HG03159 (cell line): ENCODE data around the gene MIEF2.

Experiments used
- ATAC-seq: cut with Tn5 transposase; IDR thresholded peaks from one replicate; pipeline ENCODE4 v1.9.1; 2021; ENCODE audit warnings: mild to moderate bottlenecking, moderate library complexity; ENCODE audit not compliant: unreplicated experiment

The MIEF2 gene

DNA sequence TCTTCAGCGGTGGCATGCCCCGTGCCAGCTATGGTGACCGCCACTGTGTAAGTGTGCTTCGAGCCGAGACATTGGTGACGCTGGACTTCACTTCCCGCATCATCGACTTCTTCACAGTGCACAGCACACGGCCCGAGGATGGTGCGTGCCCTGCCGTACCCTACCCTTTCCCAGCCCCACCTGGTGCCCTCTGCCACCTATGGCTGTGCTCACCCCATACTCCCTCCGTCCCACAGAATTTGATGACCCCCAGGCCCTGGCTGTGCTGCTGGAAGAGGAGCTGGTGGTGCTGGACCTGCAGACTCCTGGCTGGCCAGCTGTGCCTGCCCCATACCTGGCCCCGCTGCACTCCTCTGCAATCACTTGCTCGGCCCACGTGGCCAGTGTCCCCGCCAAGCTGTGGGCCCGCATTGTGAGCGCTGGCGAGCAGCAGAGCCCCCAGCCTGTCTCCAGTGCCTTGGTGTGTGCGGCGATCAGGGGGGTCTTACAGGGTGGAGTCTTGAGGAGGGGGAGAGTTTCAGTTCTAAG, 25.5 kb upstream of the MIEF2 start:
- ATAC-seq: no peak

- no peak for ATAC-seq
These were observed 24.7 kb upstream of the MIEF2 start for GRCh38 chr17:18235743-18236256.

- ATAC-seq: no peak
These were observed 24.0 kb upstream of the MIEF2 start for GRCh38 chr17:18236494-18236893.

GRCh38 chr17:18237461-18237860, 23.0 kb upstream of the MIEF2 start:
- ATAC-seq: no peak

DNA sequence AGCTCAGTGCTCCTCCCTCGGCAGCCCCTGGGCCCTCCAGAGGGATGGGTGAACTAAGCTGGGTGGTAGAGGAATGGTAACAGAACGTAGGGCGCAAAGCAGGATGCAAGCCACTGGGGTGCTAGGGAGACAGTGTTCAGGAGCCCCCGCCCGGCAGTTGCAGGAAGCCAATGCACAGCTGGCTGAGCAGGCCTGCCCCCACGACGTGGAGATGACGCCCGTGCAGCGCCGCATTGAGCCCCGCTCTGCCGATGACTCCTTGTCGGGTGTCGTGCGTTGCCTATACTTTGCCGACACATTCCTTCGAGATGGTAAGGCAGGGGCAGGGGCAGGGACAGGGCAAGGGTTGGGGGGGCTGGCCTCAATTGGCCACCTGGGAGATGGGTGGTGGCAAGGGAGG, 22.2 kb upstream of the MIEF2 start:
- ATAC-seq: no peak

DNA sequence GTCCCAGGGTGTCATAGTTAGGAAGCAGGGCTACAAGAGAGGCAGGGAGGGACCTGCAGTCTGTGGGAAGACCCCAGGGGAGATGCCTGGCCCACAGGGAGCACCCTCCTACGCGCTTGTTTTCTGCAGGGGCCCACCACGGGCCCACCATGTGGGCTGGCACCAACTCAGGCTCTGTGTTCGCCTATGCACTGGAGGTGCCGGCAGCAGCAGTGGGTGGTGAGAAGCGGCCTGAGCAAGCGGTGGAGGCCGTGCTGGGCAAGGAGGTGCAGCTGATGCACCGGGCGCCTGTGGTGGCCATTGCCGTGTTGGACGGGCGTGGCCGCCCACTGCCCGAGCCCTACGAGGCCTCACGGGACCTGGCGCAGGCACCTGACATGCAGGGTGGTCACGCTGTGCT, 20.0 kb upstream of the MIEF2 start:
- ATAC-seq: no peak

DNA sequence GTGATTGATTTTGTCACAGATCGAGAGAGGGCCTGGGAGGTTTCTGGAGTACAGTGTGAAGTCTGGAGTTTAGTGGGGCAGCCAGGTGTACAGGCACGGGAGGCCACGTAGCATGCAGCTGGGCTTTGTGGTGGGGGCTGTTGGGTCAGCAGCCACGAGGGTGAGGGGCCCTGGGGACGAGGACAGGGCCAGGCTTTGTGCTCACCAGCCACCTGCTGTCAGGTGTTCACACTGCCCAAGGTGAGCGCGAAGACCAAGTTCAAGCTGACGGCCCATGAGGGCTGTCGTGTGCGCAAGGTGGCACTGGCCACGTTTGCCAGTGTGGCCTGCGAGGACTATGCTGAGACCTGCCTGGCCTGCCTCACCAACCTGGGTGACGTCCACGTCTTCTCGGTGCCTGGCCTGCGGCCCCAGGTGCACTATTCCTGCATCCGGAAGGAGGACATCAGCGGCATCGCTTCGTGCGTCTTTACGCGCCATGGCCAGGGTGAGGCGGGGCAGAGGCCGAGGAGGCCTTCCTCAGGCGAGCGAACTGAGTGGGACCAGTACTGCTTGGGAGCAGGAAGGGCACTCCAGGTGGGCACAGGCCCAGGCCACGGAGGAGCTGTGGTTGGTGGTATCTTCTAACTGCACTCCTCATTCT, 19.1 kb upstream of the MIEF2 start:
- no peak for ATAC-seq

DNA sequence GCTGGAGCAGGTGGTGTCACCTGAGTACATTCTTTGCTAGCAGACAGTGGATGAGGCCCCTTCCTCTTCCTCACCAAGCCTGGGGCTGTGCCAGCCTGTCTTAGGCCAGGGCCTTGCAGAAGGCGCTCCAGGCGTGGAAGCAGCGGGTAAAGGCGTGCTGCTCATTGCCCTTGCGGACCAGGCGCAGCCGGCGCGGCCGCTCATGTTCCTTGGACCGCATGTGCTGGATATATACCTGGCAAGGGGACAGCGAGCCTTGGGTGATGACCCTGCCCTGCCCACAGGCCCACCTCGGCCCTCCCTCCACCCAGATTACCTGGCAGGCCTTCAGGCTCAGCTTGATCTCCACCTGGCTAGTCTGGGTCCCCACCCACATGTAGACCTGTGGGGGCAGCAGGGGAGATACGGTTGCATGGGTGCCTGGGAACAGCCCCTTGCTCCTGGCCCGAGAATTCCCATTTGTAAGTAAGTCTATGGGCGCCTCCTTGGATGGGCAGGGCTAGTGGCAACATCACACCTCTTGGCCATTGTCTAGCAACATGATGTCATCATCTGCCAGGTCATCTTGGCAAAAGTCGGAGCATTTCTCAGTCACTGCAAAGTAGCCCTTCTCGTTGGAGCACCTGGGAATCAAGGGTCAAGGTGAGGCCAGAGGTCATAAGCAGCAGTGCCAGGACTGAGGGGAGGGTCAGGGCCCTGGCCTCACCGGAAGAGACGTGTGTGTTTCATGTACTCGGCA, 15.3 kb upstream of the MIEF2 start:
- ATAC-seq: no peak

DNA sequence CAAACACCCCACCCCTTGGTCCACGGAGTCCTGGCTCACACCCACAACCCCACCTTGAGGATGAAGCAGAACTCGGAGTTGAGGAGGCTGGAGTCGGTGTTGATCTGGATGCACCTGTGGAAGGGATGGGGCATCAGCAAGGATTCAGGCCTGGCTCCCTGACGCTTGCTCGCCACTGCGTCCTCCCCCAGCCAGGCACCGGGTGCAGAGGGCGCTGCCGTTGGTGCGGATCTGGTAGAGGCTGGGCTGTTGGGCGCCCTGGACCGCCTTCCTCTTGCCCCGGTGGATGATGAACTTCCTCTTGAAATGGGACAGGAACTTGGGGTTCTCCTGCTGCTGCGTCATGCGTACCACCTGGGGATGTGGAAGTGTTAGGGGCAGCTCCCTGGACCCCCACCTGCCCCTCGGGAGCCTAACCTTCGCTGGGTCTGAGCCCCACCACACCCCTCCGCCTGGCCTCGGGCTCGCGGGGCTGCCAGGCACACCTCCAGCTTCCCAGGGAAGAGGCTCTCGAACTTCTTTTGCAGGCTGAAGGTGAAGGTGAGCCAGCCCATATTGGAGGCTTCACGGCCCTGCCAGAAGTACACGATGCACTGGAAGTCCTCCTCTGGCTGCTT, 14.2 kb upstream of the MIEF2 start:
- no peak for ATAC-seq

DNA sequence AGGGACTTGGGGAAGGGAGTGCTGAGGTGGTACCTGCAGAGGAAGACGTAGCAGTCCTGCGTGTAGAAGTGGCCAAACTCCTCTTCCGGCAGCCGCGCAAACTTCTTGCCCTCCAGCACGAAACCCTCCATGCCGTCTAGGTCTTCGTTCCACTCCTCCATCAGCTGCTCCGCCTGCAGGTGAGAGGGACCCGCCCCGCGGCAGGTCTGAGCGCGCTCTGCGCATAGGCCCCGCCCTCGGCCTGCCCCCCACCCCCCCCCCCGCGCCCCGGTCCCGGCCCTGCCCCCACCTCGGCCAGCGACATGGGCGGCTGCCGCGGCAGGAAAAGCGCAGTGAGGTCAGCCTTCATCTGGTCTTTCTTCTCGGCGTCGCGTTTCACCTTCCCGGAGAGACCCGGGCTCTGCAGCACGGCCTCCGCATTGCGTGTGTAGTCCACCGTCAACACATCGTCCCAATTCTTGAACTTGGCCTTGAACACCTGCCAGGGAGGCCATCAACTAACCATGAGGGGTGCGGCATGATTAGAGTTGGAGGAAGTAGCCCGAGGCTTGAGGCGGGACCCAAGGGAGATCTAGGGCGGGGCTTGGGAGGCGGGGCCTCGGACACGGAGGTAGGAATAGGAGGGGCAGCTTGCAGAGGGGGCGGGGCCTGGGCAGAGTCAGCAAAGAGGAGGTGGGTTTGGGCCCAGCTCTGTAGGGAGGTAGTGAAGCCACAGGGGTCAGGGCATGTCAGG, 13.4 kb upstream of the MIEF2 start:
- no peak for ATAC-seq

GRCh38 chr17:18247613-18248001, 12.9 kb upstream of the MIEF2 start:
- ATAC-seq: no peak

GRCh38 chr17:18248300-18248731, 12.1 kb upstream of the MIEF2 start:
- ATAC-seq: no peak

- ATAC-seq: no peak
These were observed 11.7 kb upstream of the MIEF2 start for GRCh38 chr17:18248811-18249210.

DNA sequence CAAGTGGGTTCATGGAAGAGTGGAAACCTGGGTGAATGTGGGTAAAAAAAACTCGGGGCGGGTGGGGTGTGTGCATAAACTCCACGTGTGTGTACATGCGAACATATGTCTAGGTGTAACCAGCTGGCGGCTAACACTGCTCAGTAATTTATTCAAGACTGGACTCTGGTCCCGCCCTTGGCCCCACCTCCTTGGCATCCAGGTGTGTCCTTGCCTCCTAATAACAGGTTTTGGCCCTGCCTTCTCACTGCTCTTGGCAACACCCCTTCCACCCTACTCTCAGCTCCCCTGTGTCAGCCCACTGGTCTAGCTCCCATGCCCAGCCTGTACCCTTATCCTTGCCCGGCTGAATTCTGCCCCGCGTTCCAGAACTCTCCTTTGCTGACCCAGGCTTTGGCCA, 10.2 kb upstream of the MIEF2 start:
- no peak for ATAC-seq

- ATAC-seq: no peak
These were observed 9.8 kb upstream of the MIEF2 start for GRCh38 chr17:18250708-18251107.

- no peak for ATAC-seq
These were observed 9.3 kb upstream of the MIEF2 start for GRCh38 chr17:18251204-18251603.

DNA sequence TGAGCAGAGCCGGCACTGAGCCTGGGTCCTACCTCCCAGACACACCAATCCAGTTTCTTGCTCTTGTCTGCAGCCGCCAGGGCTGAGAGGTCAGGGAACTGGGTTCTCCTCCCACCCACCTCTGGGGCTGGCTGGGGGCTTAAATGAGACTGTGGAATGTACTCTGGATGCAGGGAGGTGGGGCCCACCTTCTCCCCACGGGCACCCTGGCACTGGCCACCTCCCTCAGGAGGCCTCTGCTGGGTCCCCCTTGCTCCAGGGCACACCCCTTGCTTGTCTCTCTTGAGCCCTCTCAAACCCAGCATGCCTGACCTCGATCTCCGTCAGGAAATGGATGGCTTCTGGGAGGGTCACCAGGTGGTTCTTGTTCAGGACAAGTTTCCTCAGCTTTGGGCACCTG, 8.3 kb upstream of the MIEF2 start:
- no peak for ATAC-seq

DNA sequence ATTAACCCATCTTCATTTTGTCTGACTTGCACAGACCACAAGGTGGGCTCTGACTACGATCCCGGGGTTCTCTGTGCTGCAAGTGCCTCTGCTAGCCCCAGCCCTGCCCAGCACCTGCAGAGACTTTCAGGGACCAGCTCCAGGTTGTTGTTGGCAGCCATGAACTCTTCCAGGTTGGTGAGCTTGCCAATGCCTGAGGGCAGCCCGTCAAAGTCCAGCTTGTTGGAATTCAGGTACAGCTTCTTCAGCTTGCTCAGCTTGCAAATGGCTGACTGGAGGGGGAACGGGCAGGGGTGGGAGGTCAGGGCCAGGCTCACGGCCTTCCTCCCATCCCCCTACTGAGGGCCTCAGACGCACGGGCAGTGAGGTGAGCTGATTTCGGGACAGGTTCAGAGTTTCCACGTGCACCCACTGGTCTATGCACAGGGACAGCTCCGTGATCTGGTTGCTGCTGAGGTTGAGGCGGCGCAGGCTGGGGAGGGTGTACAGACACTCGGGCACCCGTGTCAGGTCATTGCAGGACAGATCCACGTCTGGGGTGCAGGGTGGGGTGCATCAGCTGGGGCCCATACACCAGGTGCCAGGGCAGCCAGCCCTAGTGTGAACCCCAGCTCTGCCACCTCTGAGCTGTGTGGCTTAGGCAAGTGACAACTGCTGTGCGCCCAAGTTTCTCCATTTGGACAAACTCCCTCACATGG, 7.1 kb upstream of the MIEF2 start:
- no peak for ATAC-seq

DNA sequence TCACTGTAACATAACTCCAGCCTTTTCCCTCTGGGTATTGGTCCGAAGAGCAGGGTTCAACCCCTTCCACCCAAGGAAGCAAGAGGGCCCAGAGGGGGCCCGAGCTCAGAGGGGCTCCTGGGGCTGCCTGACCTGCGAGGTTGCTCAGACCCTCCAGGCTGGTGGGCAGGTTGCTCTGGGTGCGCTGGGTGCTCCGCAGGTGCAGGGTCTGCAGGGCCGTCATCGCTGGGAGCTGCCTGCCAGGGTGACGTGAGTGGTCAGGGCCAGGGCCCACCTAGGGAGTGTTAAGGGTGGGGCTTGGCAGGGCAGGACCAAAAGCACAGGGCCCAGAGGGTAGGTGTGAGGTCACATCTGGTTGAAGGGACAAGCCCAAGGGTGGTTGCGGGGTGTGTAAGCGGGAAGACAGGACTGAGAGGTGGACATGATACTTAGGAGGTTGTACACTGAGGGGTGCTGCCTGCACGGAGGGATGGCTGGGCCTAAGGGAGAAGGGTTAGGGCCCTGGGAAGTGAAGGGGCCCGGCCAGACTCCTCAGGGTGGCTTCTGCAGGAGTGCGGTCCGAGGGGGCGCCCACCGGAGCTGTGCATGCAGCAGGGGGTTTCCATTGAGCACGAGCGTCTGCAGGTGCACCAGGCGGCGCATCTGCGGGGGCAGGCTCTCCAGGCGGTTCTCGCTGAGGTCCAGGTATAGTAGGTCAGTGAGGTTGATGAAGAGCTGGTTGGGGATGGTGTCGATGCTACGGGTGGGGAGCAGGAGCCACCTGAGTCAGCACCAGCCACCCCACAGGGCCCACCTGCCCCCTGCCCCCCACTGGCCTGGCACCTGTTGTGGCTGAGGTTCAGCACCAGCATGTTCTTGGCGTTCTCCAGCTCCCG, 6.3 kb upstream of the MIEF2 start:
- no peak for ATAC-seq
